ENCODE results near the gene MTHFD2. TPM values are rescaled to one million over a fixed set of nuclear protein-coding genes. Genes with fewer than 3 reads are reported as not detected.

Gene MTHFD2
- polyA plus RNA-seq, 3 donors: 24.1 to 39.4 (median 38.5) TPM

- H3K4me2 ChIP-seq (replicated peaks; ENCODE audit: extremely low read depth, low read length, poor library complexity, severe bottlenecking): no peak overlapping the region
- no peaks in the 10 kb centered on the region for H3K36me3 Mint-ChIP-seq
- no peak overlapping the region for H3K27ac Mint-ChIP-seq
Measured at GRCh38 chr2:74261204-74261864, 62.9 kb downstream of the MTHFD2 start.

GRCh38 chr2:74262681-74263080 is 64.3 kb downstream of the MTHFD2 start:
- Histone ChIP-seq H3K27ac (ENCODE audit: low read depth in 1 of 2, low read length in 2 of 2) (no peak overlapping the region), H3K27me3 (ENCODE audit: control insufficient read depth in 2 of 2, insufficient read depth in 2 of 2, low read length in 2 of 2) (no peaks in the 10 kb centered on the region), H3K79me2 (ENCODE audit: insufficient read depth, low read length) (no peaks in the 10 kb centered on the region), H3K4me3 (replicated peaks in 1 of 3; ENCODE audit: low read depth in 2 of 3, low read length in 3 of 3) (no peak overlapping the region), H2AFZ (ENCODE audit: insufficient read depth, low read depth, low read length, poor library complexity, severe bottlenecking) (no peak overlapping the region), H3K9me3 (replicated peaks in 1 of 2; ENCODE audit: control insufficient read depth in 1 of 2, insufficient read depth in 1 of 2, low read length in 2 of 2) (no peaks in the 10 kb centered on the region), H3K9ac (ENCODE audit: insufficient read depth, low read length, poor library complexity, severe bottlenecking) (no peak overlapping the region), H3K4me1 (ENCODE audit: control insufficient read depth in 1 of 2, insufficient read depth in 2 of 2, low read length in 2 of 2) (no peaks in the 10 kb centered on the region), H4K20me1 (ENCODE audit: insufficient read depth, low read length) (no peaks in the 10 kb centered on the region), H3K4me2 (replicated peaks; ENCODE audit: extremely low read depth, low read length, poor library complexity, severe bottlenecking) (no peak overlapping the region), H3K36me3 (replicated peaks in 1 of 2; ENCODE audit: control insufficient read depth in 1 of 2, insufficient read depth in 2 of 2, low read length in 2 of 2) (no peaks in the 10 kb centered on the region)
- no peak for DNase-seq
- peaks cover 5% of the 10 kb centered on the region for H3K4me1 Mint-ChIP-seq
- no peak overlapping the region for H3K27ac Mint-ChIP-seq
- WGBS (ENCODE audit: insufficient coverage): 100% methylated on average over 5 of the region's 6 CpGs
- H3K4me3 Mint-ChIP-seq: no peak overlapping the region
- H3K9me3 Mint-ChIP-seq: no peaks in the 10 kb centered on the region
- TF ChIP-seq CTCF (IDR thresholded peaks at IDR 0.05): no peak
- intact Hi-C loops (cut with micrococcal nuclease): no loop called here
- peaks cover 0 to 3% (median 2%) of the 10 kb centered on the region in 3 donors for H3K27me3 Mint-ChIP-seq (ENCODE audit: low read depth in 3 of 3)
- H3K36me3 Mint-ChIP-seq: no peaks in the 10 kb centered on the region

More at GRCh38 chr2:74261204-74261864, 62.9 kb downstream of the MTHFD2 start:
- H3K4me1 Mint-ChIP-seq: peaks cover 5% of the 10 kb centered on the region
- Histone ChIP-seq H3K27me3 (ENCODE audit: control insufficient read depth in 2 of 2, insufficient read depth in 2 of 2, low read length in 2 of 2) (no peaks in the 10 kb centered on the region), H3K4me3 (replicated peaks in 1 of 3; ENCODE audit: low read depth in 2 of 3, low read length in 3 of 3) (no peak overlapping the region), H4K20me1 (ENCODE audit: insufficient read depth, low read length) (no peaks in the 10 kb centered on the region), H3K36me3 (replicated peaks in 1 of 2; ENCODE audit: control insufficient read depth in 1 of 2, insufficient read depth in 2 of 2, low read length in 2 of 2) (no peaks in the 10 kb centered on the region), H2AFZ (ENCODE audit: insufficient read depth, low read depth, low read length, poor library complexity, severe bottlenecking) (no peak overlapping the region), H3K4me1 (ENCODE audit: control insufficient read depth in 1 of 2, insufficient read depth in 2 of 2, low read length in 2 of 2) (no peaks in the 10 kb centered on the region), H3K27ac (ENCODE audit: low read depth in 1 of 2, low read length in 2 of 2) (no peak overlapping the region), H3K79me2 (ENCODE audit: insufficient read depth, low read length) (no peaks in the 10 kb centered on the region), H3K9ac (ENCODE audit: insufficient read depth, low read length, poor library complexity, severe bottlenecking) (no peak overlapping the region), H3K9me3 (replicated peaks in 1 of 2; ENCODE audit: control insufficient read depth in 1 of 2, insufficient read depth in 1 of 2, low read length in 2 of 2) (no peaks in the 10 kb centered on the region)
- no peaks in the 10 kb centered on the region for H3K9me3 Mint-ChIP-seq
- whole genome bisulfite sequencing (ENCODE audit: insufficient coverage): 88% methylated on average over 2 of the region's 6 CpGs
- peaks cover 0 to 3% (median 2%) of the 10 kb centered on the region in 3 donors for H3K27me3 Mint-ChIP-seq (ENCODE audit: low read depth in 3 of 3)
- no peak for TF ChIP-seq CTCF (IDR thresholded peaks at IDR 0.05)
- DNase-seq: no peak
- H3K4me3 Mint-ChIP-seq: no peak overlapping the region
- intact Hi-C loops (cut with micrococcal nuclease): no loop called here
